Measurements from ENCODE around the gene RALGPS1.

The RALGPS1 gene

DNA sequence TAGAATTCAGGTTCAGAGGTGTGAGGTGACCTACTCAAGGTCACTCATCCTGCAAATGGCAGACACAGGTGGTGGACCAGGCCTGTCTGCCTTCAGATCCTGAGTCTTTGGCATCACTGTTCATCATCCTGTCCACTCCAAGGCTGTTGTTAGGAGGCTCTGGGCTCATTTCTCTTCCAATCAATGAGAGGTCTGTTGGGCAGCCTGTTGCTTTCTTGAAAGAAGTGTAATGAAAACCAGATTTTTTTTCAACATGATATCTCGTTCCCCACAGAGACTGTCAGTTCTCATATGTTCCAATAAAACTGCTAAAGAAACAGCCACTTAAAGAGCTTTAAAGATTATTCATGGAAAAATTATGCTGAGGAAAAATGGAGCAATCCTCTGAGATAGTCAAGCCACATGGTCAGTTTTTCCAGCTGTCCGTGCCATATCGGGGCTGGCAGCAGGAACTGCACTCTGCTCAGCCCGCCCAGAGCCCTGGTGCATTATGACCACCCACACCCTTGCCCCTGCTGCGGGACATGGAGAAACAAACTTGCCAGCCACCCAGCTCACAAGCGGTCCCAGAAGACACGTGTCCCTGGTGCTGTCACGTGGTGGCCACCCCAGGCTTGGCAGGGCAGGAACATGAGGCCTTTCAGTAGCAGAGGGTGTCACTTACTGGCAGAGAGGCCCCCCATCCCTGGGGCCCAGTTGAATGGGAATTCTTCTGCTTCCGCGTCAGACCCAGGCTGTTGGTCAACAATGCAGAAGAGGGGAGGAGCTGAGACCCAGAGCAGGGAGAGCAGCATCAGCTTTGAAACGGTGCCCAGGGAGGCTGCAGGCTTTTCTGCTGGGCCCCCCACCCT is 271.6 kb downstream of the RALGPS1 start:
- CTCF ChIA-PET, result no interaction called here
- POLR2A ChIA-PET, result no interaction called here
- TF ChIP-seq FOXM1 (IDR thresholded peaks at IDR 0.05; ENCODE audit: borderline replicate concordance) (no peak), FOXK2 (IDR thresholded peaks at IDR 0.05) (no peak), ELF4 (IDR thresholded peaks at IDR 0.05) (no peak), ZNF384 (IDR thresholded peaks at IDR 0.05) (no peak), FOXA1 (IDR thresholded peaks at IDR 0.05) (no peak), ARNT (IDR thresholded peaks at IDR 0.05) (no peak), SUZ12 (IDR thresholded peaks at IDR 0.05) (no peak)
- DNase-seq (ENCODE audit: extremely low spot score), result no peak

GRCh38 chr9:127186806-127187205 is 272.2 kb downstream of the RALGPS1 start:
- ChIA-PET CTCF (no interaction called here), POLR2A (no interaction called here)
- TF ChIP-seq HDGF (IDR thresholded peaks at IDR 0.05; ENCODE audit: borderline replicate concordance) (no peak), LEF1 (IDR thresholded peaks at IDR 0.05; ENCODE audit: borderline replicate concordance) (no peak), SUZ12 (IDR thresholded peaks at IDR 0.05) (no peak), ELF4 (IDR thresholded peaks at IDR 0.05) (no peak), ZNF384 (IDR thresholded peaks at IDR 0.05) (no peak), BHLHE40 (IDR thresholded peaks at IDR 0.05; ENCODE audit: borderline replicate concordance) (no peak), ARNT (IDR thresholded peaks at IDR 0.05) (no peak), FOXA1 (IDR thresholded peaks at IDR 0.05) (no peak), SP1 (IDR thresholded peaks at IDR 0.05) (no peak)
- DNase-seq (ENCODE audit: extremely low spot score), result no peak

- ChIA-PET POLR2A (no interaction called here), CTCF (no interaction called here)
- no peak for DNase-seq (ENCODE audit: extremely low spot score)
- TF ChIP-seq ARNT (IDR thresholded peaks at IDR 0.05) (no peak), CTBP1 (IDR thresholded peaks at IDR 0.05; ENCODE audit: borderline replicate concordance) (no peak), SUZ12 (IDR thresholded peaks at IDR 0.05) (no peak), HDGF (IDR thresholded peaks at IDR 0.05; ENCODE audit: borderline replicate concordance) (no peak), TARDBP (IDR thresholded peaks at IDR 0.05) (no peak)
Observed at GRCh38 chr9:127187231-127187956, 272.8 kb downstream of the RALGPS1 start.

DNA sequence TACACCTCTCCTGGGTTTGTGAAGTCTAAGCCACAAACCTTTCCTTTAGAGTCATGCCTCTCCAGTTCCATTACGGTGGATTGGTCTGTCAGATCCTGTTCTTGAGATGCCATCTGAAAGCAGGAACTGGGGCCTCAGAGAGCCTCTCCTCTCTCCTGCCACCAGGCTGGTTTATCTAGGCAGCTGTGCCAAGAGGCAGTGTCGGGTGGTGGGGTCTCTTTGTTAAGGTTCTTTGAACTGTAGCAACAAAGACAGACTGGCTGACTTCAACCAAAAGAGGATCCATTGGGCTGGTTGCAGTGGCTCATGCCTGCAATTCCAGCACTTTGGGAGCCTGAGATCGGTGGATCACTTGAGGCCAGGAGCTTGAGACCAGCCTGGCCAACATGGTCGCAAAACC is 273.8 kb downstream of the RALGPS1 start:
- POLR2A ChIA-PET, result no interaction called here
- DNase-seq (ENCODE audit: extremely low spot score), result no peak
- TF ChIP-seq TARDBP (IDR thresholded peaks at IDR 0.05) (no peak), ELF4 (IDR thresholded peaks at IDR 0.05) (no peak), BHLHE40 (IDR thresholded peaks at IDR 0.05; ENCODE audit: borderline replicate concordance) (no peak), L3MBTL2 (conservative IDR thresholded peaks at IDR 0.05) (no peak), FOXM1 (IDR thresholded peaks at IDR 0.05; ENCODE audit: borderline replicate concordance) (no peak), FOXK2 (IDR thresholded peaks at IDR 0.05) (no peak), SUZ12 (IDR thresholded peaks at IDR 0.05) (no peak), SP1 (IDR thresholded peaks at IDR 0.05) (no peak), FOXA1 (IDR thresholded peaks at IDR 0.05) (no peak), ARNT (IDR thresholded peaks at IDR 0.05) (no peak)
- CTCF ChIA-PET, result no interaction called here

DNA sequence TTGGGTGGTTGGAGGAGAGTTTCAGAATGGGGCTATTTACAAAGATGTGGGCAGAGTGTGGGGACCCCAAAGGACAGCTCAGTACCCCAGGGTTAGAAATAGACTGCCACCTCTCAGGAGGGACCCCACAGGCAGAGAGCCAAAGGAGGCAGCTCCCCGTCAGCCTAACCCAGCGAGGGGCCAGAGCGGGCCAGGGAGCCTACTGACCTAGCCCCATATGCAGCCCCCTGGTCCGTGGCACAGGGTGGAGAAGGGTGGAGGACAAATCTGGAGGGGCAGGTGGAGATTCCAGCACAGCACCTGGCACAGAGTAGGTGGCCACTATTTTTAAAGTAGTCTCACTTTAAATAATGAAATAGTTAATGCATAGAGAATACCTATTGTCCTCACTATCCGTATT is 275.0 kb downstream of the RALGPS1 start:
- TF ChIP-seq HDGF (IDR thresholded peaks at IDR 0.05; ENCODE audit: borderline replicate concordance) (no peak), BHLHE40 (IDR thresholded peaks at IDR 0.05; ENCODE audit: borderline replicate concordance) (no peak), FOXA1 (IDR thresholded peaks at IDR 0.05) (no peak), LEF1 (IDR thresholded peaks at IDR 0.05; ENCODE audit: borderline replicate concordance) (no peak), PKNOX1 (IDR thresholded peaks at IDR 0.05) (no peak), SP1 (IDR thresholded peaks at IDR 0.05) (no peak), L3MBTL2 (conservative IDR thresholded peaks at IDR 0.05) (no peak), ELF4 (IDR thresholded peaks at IDR 0.05) (no peak), FOXK2 (IDR thresholded peaks at IDR 0.05) (no peak)
- CTCF ChIA-PET, result no interaction called here
- POLR2A ChIA-PET, result no interaction called here
- no peak for DNase-seq (ENCODE audit: extremely low spot score)

DNA sequence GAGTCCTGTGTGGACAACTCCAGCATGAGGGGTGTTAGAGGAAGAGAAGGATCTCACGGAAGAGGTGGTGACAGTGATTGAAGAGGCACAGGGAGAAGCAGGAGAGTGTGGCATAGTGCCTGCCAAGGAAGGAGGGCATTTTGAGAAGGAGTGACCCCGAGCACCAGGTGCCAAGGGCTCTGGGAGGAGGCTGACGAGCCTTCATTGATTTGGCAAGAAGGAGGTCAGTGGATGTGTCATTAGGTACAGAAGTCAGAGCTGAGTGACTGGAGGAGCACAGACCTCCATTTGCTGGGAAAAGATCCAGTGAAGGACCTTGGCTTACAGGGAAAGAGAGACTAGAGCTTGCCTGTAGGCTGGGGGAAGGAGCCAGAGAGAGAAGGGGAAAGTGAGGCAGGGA is 278.2 kb downstream of the RALGPS1 start:
- TF ChIP-seq CTBP1 (IDR thresholded peaks at IDR 0.05; ENCODE audit: borderline replicate concordance) (no peak), TARDBP (IDR thresholded peaks at IDR 0.05) (no peak), FOXK2 (IDR thresholded peaks at IDR 0.05) (no peak)
- DNase-seq (ENCODE audit: extremely low spot score), result no peak
- ChIA-PET CTCF (no interaction called here), POLR2A (no interaction called here)

- ChIA-PET POLR2A (no interaction called here), CTCF (no interaction called here)
- DNase-seq (ENCODE audit: extremely low spot score), result no peak
- TF ChIP-seq BHLHE40 (IDR thresholded peaks at IDR 0.05; ENCODE audit: borderline replicate concordance), result no peak
Observed at GRCh38 chr9:127193483-127193882, 278.9 kb downstream of the RALGPS1 start.

GRCh38 chr9:127194881-127195713 is 280.5 kb downstream of the RALGPS1 start:
- no peak for TF ChIP-seq L3MBTL2 (conservative IDR thresholded peaks at IDR 0.05)
- TF ChIP-seq ZNF384 (IDR thresholded peaks at IDR 0.05), result no peak
- no peak for TF ChIP-seq PKNOX1 (IDR thresholded peaks at IDR 0.05)
- ChIA-PET CTCF (no interaction called here), POLR2A (no interaction called here)
- no peak for DNase-seq (ENCODE audit: extremely low spot score)

All from HEK293T (cell line).